HEK293T (cell line): ENCODE measurements around the gene PAM16.

Experiments
- NFRKB ChIP-seq: fragments of 450-650 bp; IDR thresholded peaks from 2 replicates; pipeline ENCODE4 v1.6.1; 2016; ENCODE audit warnings: mild to moderate bottlenecking, moderate library complexity
- PKNOX1 ChIP-seq: fragments of 450-650 bp; IDR thresholded peaks from 2 replicates; pipeline ENCODE4 v1.6.1; 2016

- TF ChIP-seq NFRKB (no peak), PKNOX1 (no peak)
These were observed 13.5 kb downstream of the PAM16 start for GRCh38 chr16:4337540-4338088.
